Caco-2 (cell line): ENCODE data around the gene IL33. TPM values are rescaled to one million over a fixed set of nuclear protein-coding genes. Genes with fewer than 3 reads are reported as not detected.

Source experiments
- BruUV-seq: library from RNA; stranded (reverse); fragments of 400-500 nt; replicated peaks from 2 replicates; lab custom pipeline; 2021; lab: Mats Ljungman, UMichigan
- CTCF ChIA-PET: fragments of 300-600 bp; sonication (Branson Sonifier 250); formaldehyde crosslinking; loops from one replicate; lab custom pipeline; 2022; ENCODE audit warnings: antibody characterized with exemption; lab: Charles Lee
- POLR2A ChIA-PET: fragments of 300-600 bp; sonication (Branson Sonifier 250); formaldehyde crosslinking; loops from one replicate; lab custom pipeline; 2022; ENCODE audit warnings: antibody characterized with exemption; lab: Charles Lee
- DNase-seq, 2 experiments: peaks; one replicate each; pipeline versions ENCODE4 v3.0.0 to v3.0.0-alpha.2; 2020 to 2022
- H3K27me3 ChIP-seq: replicated peaks from 2 replicates; pipeline ENCODE4 v1.6.0; 2011; ENCODE audit warnings: low read length; ENCODE audit not compliant: control insufficient read depth, insufficient read depth
- H3K36me3 ChIP-seq: 2 replicates; pipeline ENCODE4 v1.5.1; 2011; ENCODE audit warnings: low read length; ENCODE audit not compliant: control insufficient read depth, insufficient read depth
- H3K4me1 ChIP-seq: fragments of 250-450 bp; sonication (Bioruptor Pico); 2 replicates; pipeline ENCODE4 v1.5.1; 2020; ENCODE audit warnings: mild to moderate bottlenecking
- H3K4me3 ChIP-seq: 2 replicates; pipeline ENCODE4 v1.5.1; 2011; ENCODE audit warnings: low read depth, mild to moderate bottlenecking, control low read depth, low read length
- H3K9me3 ChIP-seq: fragments of 250-450 bp; sonication (Bioruptor Pico); 2 replicates; pipeline ENCODE4 v1.5.1; 2020; ENCODE audit warnings: mild to moderate bottlenecking, moderate library complexity
- H3K27ac Mint-ChIP-seq: one replicate; pipeline ENCODE4 v1.8.0; 2022; ENCODE audit warnings: mixed read lengths; ENCODE audit not compliant: unreplicated experiment
- H3K27me3 Mint-ChIP-seq: one replicate; pipeline ENCODE4 v1.8.0; 2022; ENCODE audit warnings: mixed read lengths; ENCODE audit not compliant: insufficient read depth, unreplicated experiment
- H3K36me3 Mint-ChIP-seq: one replicate; pipeline ENCODE4 v1.8.0; 2022; ENCODE audit warnings: mild to moderate bottlenecking, mixed read lengths; ENCODE audit not compliant: insufficient read depth, unreplicated experiment
- H3K4me1 Mint-ChIP-seq: one replicate; pipeline ENCODE4 v1.8.0; 2022; ENCODE audit warnings: low read depth, mixed read lengths; ENCODE audit not compliant: unreplicated experiment
- H3K4me3 Mint-ChIP-seq: one replicate; pipeline ENCODE4 v1.8.0; 2022; ENCODE audit warnings: mild to moderate bottlenecking, moderate library complexity, mixed read lengths; ENCODE audit not compliant: unreplicated experiment
- H3K9me3 Mint-ChIP-seq: one replicate; pipeline ENCODE4 v1.8.0; 2022; ENCODE audit warnings: mixed read lengths; ENCODE audit not compliant: unreplicated experiment
- intact Hi-C: fragments of 100-400 bp; cut with micrococcal nuclease; formaldehyde crosslinking; loops from one replicate; pipeline ENCODE4 v1.10.0; 2022; ENCODE audit not compliant: unreplicated experiment
- total RNA-seq: library from RNA; stranded (reverse); gene quantifications from 2 replicates; pipeline ENCODE4 v1.2.3, GENCODE V29; 2022
- TF ChIP-seq, protein P1 (sequence below), 2 experiments: fragments of 200-600 bp in 1 of 2; IDR thresholded peaks; 1 replicate in 1 of 2; 2 replicates in 1 of 2; pipeline versions ENCODE4 v1.5.1 to v1.8.0; 2011 to 2022; ENCODE audit warnings: antibody characterized with exemption in 1 of 2, control low read depth in 1 of 2, inconsistent platforms in 1 of 2, low read depth in 1 of 2, low read length in 1 of 2, mild to moderate bottlenecking in 1 of 2, moderate library complexity in 1 of 2; ENCODE audit not compliant: insufficient read depth in 1 of 2, severe bottlenecking in 1 of 2, unreplicated experiment in 1 of 2

The IL33 gene
- total RNA-seq, 1 experiment from 2014 or later = not detected

DNA sequence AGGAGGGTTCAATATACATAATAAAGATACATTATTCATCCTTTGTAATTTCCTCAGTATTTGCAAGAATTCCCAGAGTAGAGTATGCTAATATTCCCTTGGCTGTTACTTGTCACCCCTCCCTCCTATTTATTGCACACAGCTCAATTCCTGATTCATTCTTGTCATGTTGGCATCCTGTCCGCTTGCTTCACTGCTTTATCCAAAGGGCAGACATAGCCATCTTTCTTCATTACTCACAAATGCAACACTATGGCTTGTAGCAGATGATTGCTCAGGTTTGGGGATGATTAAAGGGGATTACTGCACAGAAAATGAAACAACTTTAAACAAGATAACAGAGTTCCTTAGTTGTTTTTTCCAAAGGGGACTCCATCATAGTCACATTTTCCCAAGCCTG is 1.2 kb upstream of the IL33 start:
- H3K4me3 ChIP-seq = no peak overlapping the region
- POLR2A ChIA-PET = no interaction called here
- CTCF ChIA-PET = no interaction called here
- no TSS peak for BruUV-seq
- H3K9me3 ChIP-seq = no peaks in the 10 kb centered on the region
- no peaks in the 10 kb centered on the region for H3K4me1 Mint-ChIP-seq
- TF ChIP-seq, protein P1, sequence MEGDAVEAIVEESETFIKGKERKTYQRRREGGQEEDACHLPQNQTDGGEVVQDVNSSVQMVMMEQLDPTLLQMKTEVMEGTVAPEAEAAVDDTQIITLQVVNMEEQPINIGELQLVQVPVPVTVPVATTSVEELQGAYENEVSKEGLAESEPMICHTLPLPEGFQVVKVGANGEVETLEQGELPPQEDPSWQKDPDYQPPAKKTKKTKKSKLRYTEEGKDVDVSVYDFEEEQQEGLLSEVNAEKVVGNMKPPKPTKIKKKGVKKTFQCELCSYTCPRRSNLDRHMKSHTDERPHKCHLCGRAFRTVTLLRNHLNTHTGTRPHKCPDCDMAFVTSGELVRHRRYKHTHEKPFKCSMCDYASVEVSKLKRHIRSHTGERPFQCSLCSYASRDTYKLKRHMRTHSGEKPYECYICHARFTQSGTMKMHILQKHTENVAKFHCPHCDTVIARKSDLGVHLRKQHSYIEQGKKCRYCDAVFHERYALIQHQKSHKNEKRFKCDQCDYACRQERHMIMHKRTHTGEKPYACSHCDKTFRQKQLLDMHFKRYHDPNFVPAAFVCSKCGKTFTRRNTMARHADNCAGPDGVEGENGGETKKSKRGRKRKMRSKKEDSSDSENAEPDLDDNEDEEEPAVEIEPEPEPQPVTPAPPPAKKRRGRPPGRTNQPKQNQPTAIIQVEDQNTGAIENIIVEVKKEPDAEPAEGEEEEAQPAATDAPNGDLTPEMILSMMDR (IDR thresholded peaks at IDR 0.05; ENCODE audit: insufficient read depth in 1 of 2, low read depth in 1 of 2, low read length in 1 of 2, severe bottlenecking in 1 of 2, unreplicated experiment in 1 of 2) = no peak
- H3K27ac Mint-ChIP-seq = no peak overlapping the region
- H3K9me3 Mint-ChIP-seq = peaks cover 15% of the 10 kb centered on the region
- H3K4me3 Mint-ChIP-seq = no peak overlapping the region
- H3K36me3 Mint-ChIP-seq = no peaks in the 10 kb centered on the region
- H3K36me3 ChIP-seq = no peaks in the 10 kb centered on the region
- DNase-seq = no peak
- H3K27me3 ChIP-seq = no peaks in the 10 kb centered on the region
- intact Hi-C loops = no loop called here
- H3K4me1 ChIP-seq = no peaks in the 10 kb centered on the region
- H3K27me3 Mint-ChIP-seq = peaks cover 7% of the 10 kb centered on the region

DNA sequence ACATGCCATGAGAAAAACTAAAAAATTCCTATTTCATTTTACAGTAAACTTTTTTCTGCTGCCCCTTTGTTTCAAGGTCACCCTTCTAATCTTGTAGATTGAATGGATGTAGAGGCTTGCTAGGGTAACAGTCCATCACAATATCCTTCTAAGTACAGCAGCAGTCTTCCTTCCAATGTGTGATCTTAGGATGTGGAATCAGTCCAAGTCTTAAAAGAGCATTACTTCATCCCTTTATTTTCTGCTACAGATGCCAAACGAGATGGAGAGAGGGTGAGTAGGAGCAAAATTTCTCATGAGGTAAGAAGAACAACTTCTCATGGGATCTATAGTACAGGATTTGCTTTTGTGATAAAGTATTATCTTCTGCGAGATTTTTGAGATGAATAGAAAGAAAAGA is 704 bp upstream of the IL33 start:
- Mint-ChIP-seq H3K36me3 (no peaks in the 10 kb centered on the region), H3K27ac (no peak overlapping the region), H3K9me3 (peaks cover 10% of the 10 kb centered on the region), H3K4me3 (no peak overlapping the region), H3K27me3 (peaks cover 7% of the 10 kb centered on the region), H3K4me1 (no peaks in the 10 kb centered on the region)
- Histone ChIP-seq H3K36me3 (no peaks in the 10 kb centered on the region), H3K9me3 (no peaks in the 10 kb centered on the region), H3K4me1 (no peaks in the 10 kb centered on the region), H3K27me3 (no peaks in the 10 kb centered on the region), H3K4me3 (no peak overlapping the region)
- intact Hi-C loops = no loop called here
- CTCF ChIA-PET = no interaction called here
- POLR2A ChIA-PET = no interaction called here
- no peak for DNase-seq
- BruUV-seq = no TSS peak
- TF ChIP-seq, protein P1 (IDR thresholded peaks at IDR 0.05; ENCODE audit: insufficient read depth in 1 of 2, low read depth in 1 of 2, low read length in 1 of 2, severe bottlenecking in 1 of 2, unreplicated experiment in 1 of 2) = no peak

DNA sequence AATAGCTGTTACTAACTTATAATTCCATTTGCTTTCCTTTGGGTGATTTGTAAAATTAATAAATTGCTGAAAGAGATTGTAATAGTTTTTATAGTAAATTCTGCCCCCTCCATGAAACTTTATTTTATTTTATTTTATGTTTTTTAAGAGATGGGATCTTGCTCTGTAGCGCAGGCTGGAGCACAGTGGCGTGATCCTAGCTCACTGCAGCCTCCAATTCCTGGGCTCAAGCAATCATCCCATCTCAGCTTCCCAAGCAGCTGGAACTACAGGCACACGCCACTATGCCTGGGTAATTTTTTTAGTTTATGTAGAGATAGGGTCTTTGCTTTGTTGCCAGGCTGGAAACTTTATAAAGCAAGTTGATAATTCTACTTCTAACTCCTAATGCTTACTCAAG is 395 bp downstream of the IL33 start:
- no peak for DNase-seq
- Mint-ChIP-seq H3K4me1 (no peaks in the 10 kb centered on the region), H3K4me3 (no peak overlapping the region), H3K9me3 (no peaks in the 10 kb centered on the region), H3K36me3 (no peaks in the 10 kb centered on the region), H3K27me3 (peaks cover 7% of the 10 kb centered on the region), H3K27ac (no peak overlapping the region)
- H3K4me3 ChIP-seq = no peak overlapping the region
- no peaks in the 10 kb centered on the region for H3K36me3 ChIP-seq
- no peaks in the 10 kb centered on the region for H3K27me3 ChIP-seq
- TF ChIP-seq, protein P1 (IDR thresholded peaks at IDR 0.05; ENCODE audit: insufficient read depth in 1 of 2, low read depth in 1 of 2, low read length in 1 of 2, severe bottlenecking in 1 of 2, unreplicated experiment in 1 of 2) = no peak
- intact Hi-C loops = no loop called here
- H3K4me1 ChIP-seq = no peaks in the 10 kb centered on the region
- POLR2A ChIA-PET = no interaction called here
- BruUV-seq = no TSS peak
- H3K9me3 ChIP-seq = no peaks in the 10 kb centered on the region
- CTCF ChIA-PET = no interaction called here
